ENCODE measurements around the gene RAB36.

RAB36 gene

GRCh38 chr22:23212061-23213021 is 67.1 kb downstream of the RAB36 start:
- DNase-seq: no peak

DNA sequence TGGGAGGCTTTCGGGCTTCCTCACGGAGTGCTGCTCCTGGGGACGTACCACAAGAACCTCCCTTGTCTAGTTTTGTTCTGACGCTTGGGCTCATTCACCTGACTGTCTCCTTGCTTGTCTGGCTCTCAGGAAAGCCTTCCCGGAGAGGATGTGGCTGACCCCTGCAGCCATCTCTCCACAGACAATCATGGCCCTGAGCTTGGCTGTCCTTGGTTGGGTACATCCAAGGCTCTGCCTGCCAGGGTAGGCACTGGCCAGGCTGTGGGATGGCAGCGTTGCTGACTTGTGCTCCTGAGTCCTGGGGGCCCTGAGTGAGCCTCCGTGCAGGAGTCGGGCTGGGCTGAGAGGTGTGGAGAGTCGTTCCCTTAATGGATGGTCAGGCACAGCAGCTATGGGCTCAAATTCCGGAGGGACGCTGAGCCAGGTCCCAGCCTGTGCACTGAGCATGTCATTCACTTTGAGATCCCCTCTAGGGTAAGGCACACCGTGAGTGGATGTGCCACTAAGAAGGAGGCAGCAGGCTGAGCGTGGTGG is 67.8 kb downstream of the RAB36 start:
- DNase-seq: no peak

DNA sequence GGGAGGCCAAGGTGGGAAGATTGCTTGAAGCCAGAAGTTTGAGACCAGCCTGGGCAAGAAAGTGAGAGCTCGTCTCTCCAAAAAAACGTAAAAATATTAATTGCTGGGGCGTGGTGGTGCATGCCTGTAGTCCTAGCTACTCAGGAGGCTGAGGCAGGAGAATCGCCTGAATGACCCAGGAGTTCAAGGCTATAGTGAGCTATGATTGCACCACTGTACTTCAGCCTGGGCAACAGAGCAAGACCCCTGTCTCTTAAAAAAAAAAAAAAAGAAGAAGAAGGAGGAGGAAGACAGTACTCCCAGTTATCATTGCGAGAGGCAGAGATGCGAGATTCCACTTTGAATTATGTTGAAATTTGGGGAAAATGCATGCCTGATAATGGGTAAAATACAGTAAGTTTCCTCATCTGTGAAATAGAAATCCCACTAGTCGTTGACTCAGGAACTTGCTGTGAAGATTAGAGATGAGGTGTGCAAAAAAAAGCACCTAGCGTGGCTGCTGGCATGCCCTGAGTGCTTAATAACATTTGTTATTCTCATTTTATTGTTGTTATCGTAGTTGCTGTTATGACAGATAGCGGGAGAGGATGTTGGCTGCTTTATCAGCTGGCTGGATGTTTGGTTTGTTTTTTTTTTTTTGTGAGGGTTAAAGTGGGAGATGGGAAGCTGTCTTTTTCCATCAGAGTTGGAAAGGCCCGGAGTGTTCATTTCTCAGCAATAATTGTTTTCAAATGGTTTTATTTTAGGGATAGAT is 68.5 kb downstream of the RAB36 start:
- DNase-seq: no peak

Data from fibroblast of upper back skin (primary cell).